K562 (cell line): Measurements from ENCODE around the gene PTCH1. TPM values are rescaled to one million over a fixed set of nuclear protein-coding genes. Genes with fewer than 3 reads are reported as not detected.

Experiments
- ELK3 ChIP-seq: fragments of 450-650 bp; formaldehyde crosslinking; IDR thresholded peaks from 2 replicates; pipeline ENCODE4 v1.4.0; 2020; ENCODE audit warnings: mild to moderate bottlenecking
- ESRRB ChIP-seq: fragments of 250-450 bp; sonication (Bioruptor Pico); IDR thresholded peaks from 2 replicates; pipeline ENCODE4 v1.5.0; 2020; ENCODE audit warnings: mild to moderate bottlenecking, moderate library complexity, borderline replicate concordance
- GATA2 ChIP-seq: sonication (generic); formaldehyde crosslinking; IDR thresholded peaks from 2 replicates; pipeline ENCODE4 v1.4.0; 2020; ENCODE audit warnings: mild to moderate bottlenecking, missing genetic modification reagents
- HLTF ChIP-seq: fragments of 450-650 bp; IDR thresholded peaks from 2 replicates; pipeline ENCODE4 v1.6.1; 2016
- HMGN3 ChIP-seq: IDR thresholded peaks from 2 replicates; pipeline ENCODE4 v1.6.1; 2011; ENCODE audit warnings: borderline replicate concordance, low read depth, mild to moderate bottlenecking, mixed read lengths, low read length; ENCODE audit not compliant: insufficient read length; ENCODE audit errors: extremely low read depth
- HNRNPUL1 ChIP-seq: fragments of 200-400 bp; formaldehyde crosslinking; IDR thresholded peaks from 2 replicates; pipeline ENCODE4 v1.6.1; 2017; ENCODE audit warnings: low read length
- ILF3 ChIP-seq: fragments of 450-650 bp; IDR thresholded peaks from 2 replicates; pipeline ENCODE4 v1.6.1; 2018; ENCODE audit warnings: antibody characterized with exemption, mild to moderate bottlenecking, moderate library complexity, borderline replicate concordance
- KAT7 ChIP-seq: sonication (generic); formaldehyde crosslinking; IDR thresholded peaks from 2 replicates; pipeline ENCODE4 v1.8.0; 2022; ENCODE audit warnings: missing genetic modification reagents, mild to moderate bottlenecking, borderline replicate concordance
- MAX ChIP-seq: sonication (generic); formaldehyde crosslinking; IDR thresholded peaks from 2 replicates; pipeline ENCODE4 v1.9.0; 2022; ENCODE audit warnings: mild to moderate bottlenecking, missing genetic modification reagents
- NBN ChIP-seq: fragments of 450-650 bp; IDR thresholded peaks from 2 replicates; pipeline ENCODE4 v1.6.1; 2016; ENCODE audit warnings: low read depth, mild to moderate bottlenecking
- NR2C1 ChIP-seq, 2 experiments: fragments of 450-650 bp; IDR thresholded peaks; 2 replicates each; pipeline ENCODE4 v1.6.1; 2017; ENCODE audit warnings: mild to moderate bottlenecking in 2 of 2, antibody characterized with exemption in 1 of 2, inconsistent platforms in 1 of 2, missing compliant biosample characterization in 1 of 2, missing genetic modification characterization in 1 of 2
- PHF8 ChIP-seq: fragments of 200-600 bp; sonication (generic); IDR thresholded peaks from 2 replicates; pipeline ENCODE4 v1.6.1; 2012; ENCODE audit warnings: mixed run types, mild to moderate bottlenecking, inconsistent platforms, low read length, moderate library complexity, borderline replicate concordance
- RBBP5 ChIP-seq: fragments of 200-600 bp; sonication (generic); IDR thresholded peaks from 2 replicates; pipeline ENCODE4 v1.6.1; 2012; ENCODE audit warnings: borderline replicate concordance, mild to moderate bottlenecking, low read length, control low read depth, inconsistent platforms; ENCODE audit not compliant: insufficient read depth, poor library complexity, severe bottlenecking
- RBFOX2 ChIP-seq: fragments of 200-400 bp; formaldehyde crosslinking; IDR thresholded peaks from 2 replicates; pipeline ENCODE4 v1.6.1; 2017; ENCODE audit warnings: low read depth, mild to moderate bottlenecking, low read length, moderate library complexity
- RBM22 ChIP-seq: fragments of 200-400 bp; formaldehyde crosslinking; IDR thresholded peaks from 2 replicates; pipeline ENCODE4 v1.6.1; 2018; ENCODE audit warnings: low read length, low read depth; ENCODE audit not compliant: poor library complexity, severe bottlenecking
- RFX7 ChIP-seq: fragments of 250-450 bp; sonication (Bioruptor Pico); IDR thresholded peaks from 2 replicates; pipeline ENCODE4 v1.5.1; 2021; ENCODE audit warnings: mild to moderate bottlenecking
- STAT5A ChIP-seq: IDR thresholded peaks from 2 replicates; pipeline ENCODE4 v1.6.1; 2012; ENCODE audit warnings: low read length, inconsistent platforms, borderline replicate concordance
- ZKSCAN3 ChIP-seq: fragments of 250-450 bp; sonication (Bioruptor Pico); IDR thresholded peaks from 2 replicates; pipeline ENCODE4 v1.4.0; 2020
- ZNF143 ChIP-seq: sonication (generic); formaldehyde crosslinking; IDR thresholded peaks from 2 replicates; pipeline ENCODE4 v1.9.0; 2022; ENCODE audit warnings: mild to moderate bottlenecking, missing genetic modification reagents
- ZNF239 ChIP-seq: fragments of 250-450 bp; sonication (Bioruptor Pico); IDR thresholded peaks from 2 replicates; pipeline ENCODE4 v1.4.0; 2020; ENCODE audit warnings: mild to moderate bottlenecking
- ZNF586 ChIP-seq: fragments of 450-650 bp; formaldehyde crosslinking; conservative IDR thresholded peaks from 2 replicates; pipeline ENCODE4 v1.4.0; 2020; ENCODE audit warnings: mild to moderate bottlenecking, moderate library complexity
- polyA plus RNA-seq, 8 experiments: library from polyadenylated mRNA; depleted of rRNA in 4 of 8; stranded (reverse) in 5 of 8; unstranded in 3 of 8; fragments of >200 nt; fragmentation: Nextera tagmentation in 2 of 8; fragmentation: Illumina TruSeq in 1 of 8; extraction: Ambion mirVana in 2 of 8; extraction: Trizol in 1 of 8; gene quantifications; 2 replicates each; pipeline versions ENCODE4 v1.2.1 to v1.2.3, GENCODE V29; 2011 to 2014; ENCODE audit warnings: inconsistent platforms in 1 of 8, missing spikeins in 1 of 8
- total RNA-seq, 7 experiments: library from RNA; depleted of rRNA in 6 of 7; stranded (reverse); fragments of >200 nt in 6 of 7; fragmentation: Illumina TruSeq in 2 of 7; extraction: Trizol in 2 of 7; gene quantifications; 2 replicates each; pipeline versions ENCODE4 v1.2.1 to v1.2.3, GENCODE V29; 2011 to 2021; ENCODE audit warnings: low replicate concordance in 1 of 7
- TF ChIP-seq, protein P1 (sequence below): fragments of 450-650 bp; IDR thresholded peaks from 2 replicates; pipeline ENCODE4 v1.6.1; 2018; ENCODE audit not compliant: partially characterized antibody
- TF ChIP-seq, protein P2 (sequence below): sonication (generic); formaldehyde crosslinking; IDR thresholded peaks from 2 replicates; pipeline ENCODE4 v1.9.0; 2022; ENCODE audit warnings: mild to moderate bottlenecking, missing genetic modification reagents

Gene PTCH1
- total and polyA plus RNA-seq, 9 of the 15 experiments (the other 6 are each of a cell fraction or from before 2014, with no cell fraction given): 0.70 to 9.9 (median 3.8) TPM

DNA sequence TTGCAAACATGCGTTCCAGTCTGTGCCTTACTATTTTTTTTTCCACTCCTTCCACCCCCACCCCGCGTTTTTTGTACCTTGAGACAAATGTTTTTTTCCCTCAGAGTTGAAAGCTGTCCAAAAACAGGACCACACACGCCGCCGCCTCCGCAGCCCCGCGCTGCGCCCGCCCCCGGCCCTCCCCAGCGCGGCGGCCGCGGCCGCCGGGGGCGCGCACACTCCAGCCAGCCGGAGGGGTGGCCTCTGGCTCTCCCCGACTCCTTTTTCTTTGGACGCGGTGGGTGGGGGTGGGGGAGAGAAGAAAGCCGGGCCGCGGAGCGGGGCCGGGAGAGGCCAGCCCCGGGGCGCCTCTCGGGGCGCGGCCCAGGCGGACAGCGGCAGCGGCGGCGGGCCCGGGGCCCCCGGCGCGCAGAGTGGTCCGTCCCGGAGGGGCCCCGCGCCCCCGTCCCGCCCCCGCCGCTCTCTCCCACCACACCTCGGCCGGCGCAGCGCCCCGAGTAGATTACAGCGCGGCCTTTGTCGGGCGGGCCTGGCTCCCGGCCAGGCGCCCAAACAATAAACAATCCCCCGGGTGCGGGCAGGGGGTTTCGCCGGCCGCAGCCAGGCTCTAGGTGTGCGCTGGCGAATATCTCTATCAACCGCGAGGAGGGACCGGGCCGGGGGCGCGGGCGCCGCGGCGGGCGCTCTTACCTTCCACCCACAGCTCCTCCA is 10.9 kb downstream of the PTCH1 start (continued):
- TF ChIP-seq ZNF586 (CRISPR knock-in tag) (no peak), RFX7 (no peak), ESRRB (CRISPR knock-in tag) (no peak), ILF3 (no peak), ZNF239 (no peak), KAT7 (CRISPR knock-in tag) (no peak), ZNF143 (no peak), RBFOX2 (peak; percentile 82), NBN (0 out of 2 replicates have a peak, but pooled peaks have one; percentile 18), PHF8 (peak; percentile 51; the same call in 1 of the 2 replicates), GATA2 (no peak), HLTF (no peak), HMGN3 (no peak), STAT5A (no peak), MAX (CRISPR knock-in tag) (no peak), ZKSCAN3 (no peak), RBBP5 (no peak), ELK3 (CRISPR knock-in tag) (no peak), NR2C1 (IDR thresholded peaks at IDR 0.05) (no peak), NR2C1 (tag; IDR thresholded peaks at IDR 0.05) (no peak), HNRNPUL1 (no peak), RBM22 (no peak)
- TF ChIP-seq, protein P1, sequence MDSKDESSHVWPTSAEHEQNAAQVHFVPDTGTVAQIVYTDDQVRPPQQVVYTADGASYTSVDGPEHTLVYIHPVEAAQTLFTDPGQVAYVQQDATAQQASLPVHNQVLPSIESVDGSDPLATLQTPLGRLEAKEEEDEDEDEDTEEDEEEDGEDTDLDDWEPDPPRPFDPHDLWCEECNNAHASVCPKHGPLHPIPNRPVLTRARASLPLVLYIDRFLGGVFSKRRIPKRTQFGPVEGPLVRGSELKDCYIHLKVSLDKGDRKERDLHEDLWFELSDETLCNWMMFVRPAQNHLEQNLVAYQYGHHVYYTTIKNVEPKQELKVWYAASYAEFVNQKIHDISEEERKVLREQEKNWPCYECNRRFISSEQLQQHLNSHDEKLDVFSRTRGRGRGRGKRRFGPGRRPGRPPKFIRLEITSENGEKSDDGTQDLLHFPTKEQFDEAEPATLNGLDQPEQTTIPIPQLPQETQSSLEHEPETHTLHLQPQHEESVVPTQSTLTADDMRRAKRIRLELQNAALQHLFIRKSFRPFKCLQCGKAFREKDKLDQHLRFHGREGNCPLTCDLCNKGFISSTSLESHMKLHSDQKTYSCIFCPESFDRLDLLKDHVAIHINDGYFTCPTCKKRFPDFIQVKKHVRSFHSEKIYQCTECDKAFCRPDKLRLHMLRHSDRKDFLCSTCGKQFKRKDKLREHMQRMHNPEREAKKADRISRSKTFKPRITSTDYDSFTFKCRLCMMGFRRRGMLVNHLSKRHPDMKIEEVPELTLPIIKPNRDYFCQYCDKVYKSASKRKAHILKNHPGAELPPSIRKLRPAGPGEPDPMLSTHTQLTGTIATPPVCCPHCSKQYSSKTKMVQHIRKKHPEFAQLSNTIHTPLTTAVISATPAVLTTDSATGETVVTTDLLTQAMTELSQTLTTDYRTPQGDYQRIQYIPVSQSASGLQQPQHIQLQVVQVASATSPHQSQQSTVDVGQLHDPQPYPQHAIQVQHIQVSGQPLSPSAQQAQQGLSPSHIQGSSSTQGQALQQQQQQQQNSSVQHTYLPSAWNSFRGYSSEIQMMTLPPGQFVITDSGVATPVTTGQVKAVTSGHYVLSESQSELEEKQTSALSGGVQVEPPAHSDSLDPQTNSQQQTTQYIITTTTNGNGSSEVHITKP: peak; percentile 98
- TF ChIP-seq, protein P2, sequence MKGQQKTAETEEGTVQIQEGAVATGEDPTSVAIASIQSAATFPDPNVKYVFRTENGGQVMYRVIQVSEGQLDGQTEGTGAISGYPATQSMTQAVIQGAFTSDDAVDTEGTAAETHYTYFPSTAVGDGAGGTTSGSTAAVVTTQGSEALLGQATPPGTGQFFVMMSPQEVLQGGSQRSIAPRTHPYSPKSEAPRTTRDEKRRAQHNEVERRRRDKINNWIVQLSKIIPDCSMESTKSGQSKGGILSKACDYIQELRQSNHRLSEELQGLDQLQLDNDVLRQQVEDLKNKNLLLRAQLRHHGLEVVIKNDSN (CRISPR knock-in tag): no peak
